SJSA1 (cell line): ENCODE data around the gene PDPN. TPM values are rescaled to one million over a fixed set of nuclear protein-coding genes. Genes with fewer than 3 reads are reported as not detected.
A peak's percentile ranks its signal among the peaks of the same experiment; 100 is the strongest.

Experiments used
- DNase-seq, 2 experiments: peaks; one replicate each; pipeline ENCODE4 v3.0.0-alpha.2; 2015 to 2020; ENCODE audit warnings: low spot score in 2 of 2, low read depth in 1 of 2
- H3K27ac ChIP-seq: fragments of 250-450 bp; sonication (Bioruptor Pico); 2 replicates; pipeline ENCODE4 v1.5.1; 2020; ENCODE audit warnings: mild to moderate bottlenecking, moderate library complexity
- H3K27me3 ChIP-seq: fragments of 250-450 bp; sonication (Bioruptor Pico); replicated peaks from 2 replicates; pipeline ENCODE4 v1.5.1; 2020; ENCODE audit warnings: mild to moderate bottlenecking, moderate library complexity
- H3K36me3 ChIP-seq: fragments of 250-450 bp; sonication (Bioruptor Pico); 2 replicates; pipeline ENCODE4 v1.5.1; 2020; ENCODE audit warnings: mild to moderate bottlenecking
- H3K4me1 ChIP-seq: fragments of 250-450 bp; sonication (Bioruptor Pico); replicated peaks from 2 replicates; pipeline ENCODE4 v1.6.1; 2021; ENCODE audit warnings: mild to moderate bottlenecking
- H3K4me3 ChIP-seq: fragments of 250-450 bp; sonication (Bioruptor Pico); 2 replicates; pipeline ENCODE4 v1.5.1; 2020; ENCODE audit warnings: mild to moderate bottlenecking
- H3K9me3 ChIP-seq: fragments of 250-450 bp; sonication (Bioruptor Pico); replicated peaks from 2 replicates; pipeline ENCODE4 v1.5.1; 2020; ENCODE audit warnings: mild to moderate bottlenecking
- total RNA-seq: library from RNA; depleted of rRNA; stranded (reverse); fragments of >200 nt; shearing (Covaris generic); gene quantifications from 2 replicates; pipeline ENCODE4 v1.2.3, GENCODE V29; 2014; rRNA removed

The PDPN gene
- total RNA-seq, 1 experiment from 2014 or later = 43.8 TPM

DNA sequence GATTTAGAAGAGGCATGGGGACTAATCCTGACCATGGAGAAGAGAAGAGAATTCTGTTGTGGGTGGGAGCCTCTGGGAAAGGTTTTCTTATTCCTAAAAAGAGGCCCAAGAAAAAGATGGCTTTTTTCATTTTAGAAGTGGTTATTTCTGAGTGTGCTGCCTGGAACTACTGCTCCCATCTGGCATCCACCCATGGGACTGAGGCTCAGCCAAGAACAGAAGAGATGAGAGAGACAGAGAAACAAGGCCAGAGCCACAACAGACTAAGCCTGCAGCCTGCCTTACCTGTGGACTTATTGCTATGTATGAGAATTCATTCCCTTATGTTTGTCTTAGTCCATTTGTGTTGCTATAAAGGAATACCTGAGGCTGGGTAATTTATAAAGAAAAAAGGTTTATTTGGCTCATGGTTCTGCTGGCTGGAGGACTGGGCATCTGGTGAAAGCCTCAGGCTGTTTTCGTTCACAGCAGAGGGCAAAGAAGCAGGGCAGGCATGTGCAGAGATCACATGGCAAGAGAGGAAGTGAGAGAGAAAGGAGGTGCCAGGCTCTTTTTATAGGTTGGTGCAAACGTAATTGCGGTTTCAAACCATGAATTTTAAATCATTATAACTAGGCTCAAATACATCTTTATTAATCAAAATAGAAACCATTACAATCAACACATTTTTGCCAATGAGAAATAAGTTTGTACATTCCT lies 58.8 kb downstream of the PDPN start:
- no peak overlapping the region for H3K4me3 ChIP-seq
- no peak for DNase-seq
- no peak overlapping the region for H3K27ac ChIP-seq
- no peaks in the 10 kb centered on the region for H3K36me3 ChIP-seq
- no peaks in the 10 kb centered on the region for H3K4me1 ChIP-seq
- no peaks in the 10 kb centered on the region for H3K27me3 ChIP-seq
- no peaks in the 10 kb centered on the region; the same call in 1 of the 2 replicates for H3K9me3 ChIP-seq

- DNase-seq = no peak
- H3K9me3 ChIP-seq = no peaks in the 10 kb centered on the region; the same call in 1 of the 2 replicates
- H3K27ac ChIP-seq = no peak overlapping the region
- H3K36me3 ChIP-seq = no peaks in the 10 kb centered on the region
- H3K4me1 ChIP-seq = no peaks in the 10 kb centered on the region
- no peaks in the 10 kb centered on the region for H3K27me3 ChIP-seq
- no peak overlapping the region for H3K4me3 ChIP-seq
These were observed 59.4 kb downstream of the PDPN start for GRCh38 chr1:13643017-13643416.

GRCh38 chr1:13646521-13646920 lies 62.9 kb downstream of the PDPN start:
- H3K27me3 ChIP-seq = no peaks in the 10 kb centered on the region
- H3K4me1 ChIP-seq = peaks cover 6% of the 10 kb centered on the region
- DNase-seq = no peak
- H3K27ac ChIP-seq = no peak overlapping the region
- H3K4me3 ChIP-seq = no peak overlapping the region
- no peaks in the 10 kb centered on the region for H3K36me3 ChIP-seq
- 0 out of 2 replicates have a peak, but pooled peaks cover 3% of the 10 kb centered on the region for H3K9me3 ChIP-seq

DNA sequence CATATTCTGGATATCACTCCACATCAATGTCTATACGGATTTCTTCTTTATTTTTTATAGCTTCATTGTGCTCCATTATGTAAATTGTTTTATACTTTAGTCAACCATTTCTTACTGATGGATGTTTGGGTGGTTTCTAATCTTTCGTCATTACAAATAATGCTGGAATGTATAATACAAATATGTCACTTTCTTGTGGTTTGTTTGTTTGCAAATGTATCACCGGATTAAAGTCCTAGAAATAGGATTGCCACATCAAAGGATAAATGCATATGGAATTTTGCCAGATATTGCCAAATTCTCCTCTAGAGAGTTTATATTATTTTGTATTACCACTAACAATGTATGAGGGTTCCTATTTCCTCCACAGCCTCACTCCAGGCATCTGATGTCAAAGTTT lies 67.6 kb downstream of the PDPN start:
- peak in 1 of 2 experiments; percentile 86 for DNase-seq
- Histone ChIP-seq H3K27me3 (no peaks in the 10 kb centered on the region), H3K4me1 (peaks cover 14% of the 10 kb centered on the region), H3K36me3 (no peaks in the 10 kb centered on the region), H3K27ac (no peak overlapping the region), H3K4me3 (no peak overlapping the region), H3K9me3 (0 out of 2 replicates have a peak, but pooled peaks cover 3% of the 10 kb centered on the region)

GRCh38 chr1:13652238-13652637 lies 68.6 kb downstream of the PDPN start:
- no peak for DNase-seq
- 0 out of 2 replicates have a peak, but pooled peaks cover 3% of the 10 kb centered on the region for H3K9me3 ChIP-seq

GRCh38 chr1:13661539-13661938 lies 77.9 kb downstream of the PDPN start:
- Histone ChIP-seq H3K27ac (no peak overlapping the region), H3K9me3 (no peaks in the 10 kb centered on the region; the same call in 1 of the 2 replicates), H3K27me3 (no peaks in the 10 kb centered on the region), H3K4me3 (no peak overlapping the region), H3K36me3 (no peaks in the 10 kb centered on the region), H3K4me1 (peaks cover 20% of the 10 kb centered on the region)
- peak; percentile 24 to 52 for DNase-seq

More at GRCh38 chr1:13652238-13652637, 68.6 kb downstream of the PDPN start:
- Histone ChIP-seq H3K27ac (no peak overlapping the region), H3K36me3 (no peaks in the 10 kb centered on the region), H3K27me3 (no peaks in the 10 kb centered on the region), H3K4me3 (no peak overlapping the region), H3K4me1 (peaks cover 14% of the 10 kb centered on the region)

- Histone ChIP-seq H3K27me3 (no peaks in the 10 kb centered on the region), H3K4me1 (peaks cover 20% of the 10 kb centered on the region), H3K4me3 (no peak overlapping the region), H3K36me3 (no peaks in the 10 kb centered on the region), H3K27ac (no peak overlapping the region), H3K9me3 (no peaks in the 10 kb centered on the region; the same call in 1 of the 2 replicates)
- peak in 1 of 2 experiments; percentile 12 for DNase-seq
These were observed 78.9 kb downstream of the PDPN start for GRCh38 chr1:13662493-13662892.

DNA sequence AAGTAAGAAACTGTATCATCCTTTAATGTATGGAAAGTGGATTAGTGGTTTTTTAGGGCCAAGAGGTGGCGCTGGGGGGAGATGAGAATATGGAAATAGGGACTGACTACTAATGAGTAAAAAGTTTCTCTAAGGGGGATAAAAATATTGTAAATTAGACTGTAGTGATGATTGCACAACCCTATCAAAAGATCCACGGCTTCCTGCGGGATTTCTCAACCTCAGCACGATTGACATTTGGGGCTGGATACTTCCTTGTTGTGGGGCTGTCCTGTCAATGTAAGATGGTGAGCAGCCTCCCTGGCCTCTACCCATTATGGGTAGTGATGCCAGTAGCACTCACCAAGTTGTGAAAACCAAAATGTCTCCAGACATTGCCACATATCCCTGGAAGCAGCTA lies 80.3 kb downstream of the PDPN start:
- Histone ChIP-seq H3K27me3 (no peaks in the 10 kb centered on the region), H3K4me3 (no peak overlapping the region), H3K36me3 (no peaks in the 10 kb centered on the region), H3K27ac (no peak overlapping the region), H3K4me1 (peaks cover 20% of the 10 kb centered on the region), H3K9me3 (no peaks in the 10 kb centered on the region; the same call in 1 of the 2 replicates)
- DNase-seq = no peak

- Histone ChIP-seq H3K36me3 (no peaks in the 10 kb centered on the region), H3K4me3 (no peak overlapping the region), H3K9me3 (no peaks in the 10 kb centered on the region; the same call in 1 of the 2 replicates), H3K4me1 (peaks cover 20% of the 10 kb centered on the region), H3K27me3 (no peaks in the 10 kb centered on the region), H3K27ac (no peak overlapping the region)
- DNase-seq = no peak
These were observed 80.8 kb downstream of the PDPN start for GRCh38 chr1:13664451-13664850.

- H3K4me1 ChIP-seq = peaks cover 19% of the 10 kb centered on the region
- H3K4me3 ChIP-seq = no peak overlapping the region
- no peaks in the 10 kb centered on the region for H3K36me3 ChIP-seq
- no peak overlapping the region for H3K27ac ChIP-seq
- no peaks in the 10 kb centered on the region for H3K27me3 ChIP-seq
- no peak for DNase-seq
- H3K9me3 ChIP-seq = no peaks in the 10 kb centered on the region
These were observed 82.7 kb downstream of the PDPN start for GRCh38 chr1:13666317-13666716.

Other genes starting within 250 kb of the PDPN start
- gene PRAMEF14, start 236.7 kb upstream of the PDPN start, total RNA-seq = not detected in 2 replicates
- gene PRAMEF19, start 211.9 kb upstream of the PDPN start, total RNA-seq = not detected in 2 replicates
- not detected in 2 replicates for gene PRAMEF17, start 194.2 kb upstream of the PDPN start, total RNA-seq
- 0.16 and 1.7 TPM in 2 replicates for gene PRAMEF20, start 173.4 kb upstream of the PDPN start, total RNA-seq
- not detected in 2 replicates for gene LRRC38, start 69.8 kb upstream of the PDPN start, total RNA-seq
- 10.4 and 13.9 TPM in 2 replicates for gene PRDM2, start 116.4 kb downstream of the PDPN start, total RNA-seq